GM18526 (cell line): ENCODE data around the gene AVL9.

Experiments used
- POLR2A ChIP-seq: IDR thresholded peaks from 3 replicates; pipeline ENCODE4 v1.6.1; 2011; ENCODE audit not compliant: insufficient read length; ENCODE audit errors: extremely low read depth

AVL9 gene

GRCh38 chr7:32522746-32523530, 27.6 kb downstream of the AVL9 start:
- no peak for TF ChIP-seq POLR2A

- no peak for TF ChIP-seq POLR2A
These were observed 29.3 kb downstream of the AVL9 start for GRCh38 chr7:32524631-32525030.

DNA sequence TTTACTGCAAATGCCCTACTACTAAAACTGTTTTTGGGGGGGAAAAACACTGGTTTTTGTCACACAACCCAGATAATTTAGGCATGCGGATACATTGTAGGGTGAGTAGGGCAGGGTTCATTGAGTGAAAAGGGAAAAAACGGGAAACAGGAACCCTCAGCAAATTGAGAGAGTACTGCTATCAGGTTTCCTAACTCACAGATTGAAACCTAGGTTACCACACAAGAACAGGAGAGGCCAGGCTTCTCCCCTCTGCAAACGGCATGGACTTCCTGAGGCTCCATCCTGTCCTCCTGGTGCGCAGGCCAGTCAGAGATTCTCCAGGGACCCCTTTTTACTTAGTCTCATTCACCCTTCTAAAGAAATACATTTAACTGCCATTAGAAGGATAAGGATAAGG, 30.6 kb downstream of the AVL9 start:
- TF ChIP-seq POLR2A: no peak

GRCh38 chr7:32531402-32531801, 36.1 kb downstream of the AVL9 start:
- TF ChIP-seq POLR2A: no peak

DNA sequence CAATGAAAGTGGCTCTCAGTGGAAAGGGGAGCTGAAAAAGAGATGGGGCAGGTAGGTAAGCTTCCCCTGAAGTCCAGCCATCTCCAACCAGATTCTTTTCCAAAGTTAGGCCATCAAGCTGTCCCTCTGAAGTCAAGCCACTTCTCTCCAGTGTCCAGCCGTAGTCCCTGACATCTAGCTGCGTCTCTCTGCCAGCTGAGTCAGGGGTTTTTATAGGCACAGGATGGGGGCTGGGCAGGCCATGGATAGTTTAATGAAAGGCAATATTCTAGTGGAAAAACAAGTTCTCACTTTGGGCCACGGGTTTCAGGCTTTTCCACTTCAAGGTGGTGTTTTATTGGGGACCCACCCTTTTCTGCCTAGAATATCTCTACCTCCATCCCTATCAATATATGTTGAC, 36.8 kb downstream of the AVL9 start:
- no peak for TF ChIP-seq POLR2A

DNA sequence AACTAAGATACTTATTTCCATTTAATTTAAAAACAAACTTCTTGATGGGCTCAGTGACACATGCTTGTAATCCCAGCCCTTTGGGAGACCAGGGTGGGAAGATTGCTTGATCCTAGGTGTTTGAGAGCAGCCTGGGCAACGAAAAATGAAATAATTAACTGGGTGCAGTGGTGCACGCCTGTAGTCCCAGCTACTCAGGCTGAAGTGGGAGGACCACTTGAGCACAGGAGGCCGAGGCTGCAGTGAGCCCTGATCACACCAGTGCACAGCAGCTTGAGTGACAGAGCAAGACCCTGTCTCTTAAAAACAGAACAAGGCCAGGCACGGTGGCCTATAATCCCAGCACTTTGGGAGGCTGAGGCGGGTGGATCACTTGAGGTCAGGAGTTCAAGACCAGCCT, 37.4 kb downstream of the AVL9 start:
- no peak for TF ChIP-seq POLR2A

- TF ChIP-seq POLR2A: no peak
These were observed 38.2 kb downstream of the AVL9 start for GRCh38 chr7:32533276-32534029.

DNA sequence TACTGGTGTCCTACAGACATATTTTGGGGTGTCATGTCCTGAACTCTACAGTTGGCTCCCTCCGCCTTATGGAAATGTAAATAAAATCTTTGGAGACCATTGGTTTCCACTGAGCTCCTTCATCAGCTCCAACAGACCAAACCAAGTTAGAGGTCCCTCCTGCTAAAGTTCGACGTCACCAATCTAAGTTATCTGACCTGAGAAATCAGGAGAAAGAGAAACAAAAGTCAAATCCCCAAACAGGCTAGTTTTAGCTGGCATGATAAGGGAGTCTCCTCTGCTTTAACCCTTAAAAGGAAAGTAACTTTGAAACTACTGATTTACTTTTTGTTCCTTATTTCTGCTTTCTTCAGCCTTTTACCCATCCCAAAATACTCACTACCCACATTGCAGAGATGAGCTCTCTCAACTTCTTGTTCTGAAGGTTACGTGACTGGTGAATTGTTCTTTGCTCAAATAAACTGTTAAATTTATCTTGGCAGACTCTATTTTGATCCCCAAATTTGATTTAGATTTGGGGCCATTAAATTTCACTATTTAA, 39.9 kb downstream of the AVL9 start:
- TF ChIP-seq POLR2A: no peak

DNA sequence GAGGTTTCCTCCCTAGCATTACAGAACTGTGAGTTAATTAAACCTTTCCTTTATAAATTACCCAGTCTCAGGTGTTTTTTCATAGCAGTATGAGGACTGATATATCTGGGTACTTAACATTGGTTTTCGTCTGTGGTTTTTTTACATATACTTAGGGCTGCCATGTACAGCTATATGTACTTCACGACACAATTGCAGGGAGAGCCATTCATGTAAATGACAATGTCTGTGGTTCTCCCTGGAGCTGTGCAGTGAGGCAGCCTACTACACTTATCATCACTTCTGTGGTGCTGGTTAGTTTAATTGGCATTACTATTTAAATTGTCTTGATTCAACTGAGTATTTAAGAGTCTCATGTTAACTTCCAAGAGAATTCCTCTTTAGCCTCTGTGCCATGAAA, 40.7 kb downstream of the AVL9 start:
- TF ChIP-seq POLR2A: no peak

DNA sequence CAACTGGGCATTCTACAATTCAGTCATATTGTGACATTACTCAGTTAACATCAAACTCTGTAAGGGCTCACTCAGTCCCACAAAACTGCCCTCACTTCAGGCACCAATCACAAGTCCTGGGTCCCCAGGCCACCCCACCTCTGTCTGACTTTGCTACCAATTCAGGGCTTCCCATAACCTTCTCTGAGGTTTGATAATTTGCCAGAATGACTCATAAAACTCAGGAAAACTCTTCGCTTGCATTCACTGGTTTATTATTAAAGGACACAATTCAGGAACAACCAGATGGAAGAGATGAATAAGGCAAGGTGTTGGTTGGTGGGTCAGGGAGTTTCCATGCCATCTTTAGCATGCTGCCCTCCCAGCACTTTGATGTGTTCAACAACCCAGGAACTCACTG, 41.3 kb downstream of the AVL9 start:
- TF ChIP-seq POLR2A: no peak

DNA sequence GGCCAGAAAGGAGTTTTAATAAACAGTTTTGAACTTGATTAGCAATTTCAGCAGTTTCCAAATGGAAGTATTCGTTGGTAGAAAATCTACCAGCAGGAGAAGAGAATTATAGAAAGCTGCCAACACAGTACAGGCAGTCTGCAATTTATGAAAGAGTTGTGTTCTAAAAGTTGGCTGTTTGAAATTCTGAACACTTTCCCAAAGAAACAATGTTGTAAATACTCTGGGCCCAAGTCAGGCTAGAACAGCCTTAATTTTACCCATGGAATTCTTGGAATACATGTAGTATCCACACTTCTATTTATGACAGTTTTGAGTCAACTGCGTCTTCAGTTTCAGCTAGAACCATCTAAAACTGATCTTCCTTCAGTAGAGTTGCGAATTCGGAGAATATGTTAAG, 42.5 kb downstream of the AVL9 start:
- TF ChIP-seq POLR2A: no peak

GRCh38 chr7:32539366-32539765, 44.1 kb downstream of the AVL9 start:
- no peak for TF ChIP-seq POLR2A

DNA sequence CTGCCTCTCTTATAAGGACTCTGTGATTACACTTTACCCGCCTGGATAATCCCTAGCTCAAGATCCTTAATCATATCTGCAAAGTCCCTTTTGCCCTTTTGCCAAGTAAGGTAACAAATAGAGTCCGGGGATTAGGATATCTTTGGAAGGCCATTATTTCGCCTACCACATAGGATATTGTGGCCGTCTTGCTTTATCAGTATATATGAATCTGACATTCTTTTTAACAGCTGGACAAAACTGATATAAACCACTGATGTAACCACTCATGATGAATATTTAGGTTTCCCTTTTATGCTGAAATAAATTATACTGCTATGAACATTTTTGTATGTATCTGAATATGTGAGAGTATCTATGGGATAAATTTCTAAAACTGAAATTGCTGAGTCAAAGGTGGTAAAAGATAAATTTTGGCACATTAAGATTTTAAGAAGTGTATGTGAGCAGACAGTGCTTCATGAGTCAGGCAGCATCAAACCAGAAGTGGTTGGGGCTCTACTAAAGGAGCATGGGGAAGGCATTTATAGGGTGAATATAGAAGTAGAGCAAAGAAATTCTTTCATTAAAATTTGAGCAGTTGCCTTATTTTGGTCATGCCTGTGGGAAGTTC, 44.7 kb downstream of the AVL9 start:
- no peak for TF ChIP-seq POLR2A

GRCh38 chr7:32542595-32542994, 47.3 kb downstream of the AVL9 start:
- no peak for TF ChIP-seq POLR2A

DNA sequence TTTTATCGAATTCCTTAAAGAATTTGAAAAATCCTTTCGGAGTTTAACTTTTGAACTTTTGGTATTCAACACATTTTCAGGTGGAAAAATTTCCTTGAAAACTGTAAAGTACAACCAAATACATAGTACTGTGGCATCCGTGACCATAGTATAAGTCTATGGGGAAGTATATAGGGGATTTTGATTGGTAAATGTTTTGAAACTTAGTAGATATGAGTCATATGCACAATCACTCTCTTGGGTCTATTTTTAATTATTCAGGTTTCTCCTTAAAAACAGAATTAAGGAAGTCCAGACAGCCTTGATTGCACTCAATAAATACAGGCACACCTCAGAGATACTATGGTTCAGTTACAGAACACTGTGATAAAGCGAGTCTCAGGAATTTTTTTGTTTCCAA, 64.2 kb downstream of the AVL9 start:
- no peak for TF ChIP-seq POLR2A

DNA sequence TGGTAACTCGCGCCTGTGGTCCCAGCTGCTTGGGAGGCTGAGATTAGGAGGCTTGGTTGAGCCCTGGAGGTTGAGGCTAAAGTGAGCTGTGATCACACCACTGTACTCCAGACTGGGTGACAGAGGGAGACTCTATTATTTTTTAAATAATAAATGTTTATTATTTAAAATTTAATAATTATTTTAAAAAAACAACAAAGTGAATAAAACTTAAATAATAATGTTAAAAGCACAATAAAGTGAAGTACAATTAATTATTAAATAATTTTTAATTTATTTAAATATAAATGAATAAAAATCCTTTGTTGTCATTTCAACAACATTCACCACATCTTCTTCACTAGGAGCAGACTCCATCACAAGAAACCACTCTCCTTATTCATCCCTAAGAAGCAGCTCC, 64.8 kb downstream of the AVL9 start:
- no peak for TF ChIP-seq POLR2A

DNA sequence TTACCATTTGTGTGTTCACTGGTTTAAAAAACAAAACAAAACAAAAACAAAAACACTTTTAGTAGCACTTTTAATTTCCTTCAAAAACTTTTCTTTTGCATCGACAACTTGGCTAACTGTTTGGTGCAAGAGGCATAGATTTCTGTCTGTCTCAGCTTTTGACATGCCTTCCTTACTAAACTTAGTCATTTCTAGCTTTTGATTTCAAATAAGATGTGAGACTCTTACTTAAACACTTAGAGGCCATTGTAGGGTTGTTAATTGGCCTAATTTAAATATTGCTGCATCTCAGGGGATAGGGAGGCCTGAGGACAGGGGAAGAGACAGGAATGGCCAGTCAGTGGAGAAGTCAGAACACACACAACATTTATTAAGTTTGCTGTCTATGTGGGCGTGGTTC, 66.3 kb downstream of the AVL9 start:
- TF ChIP-seq POLR2A: no peak

- no peak for TF ChIP-seq POLR2A
These were observed 69.3 kb downstream of the AVL9 start for GRCh38 chr7:32564542-32564941.
